GM19397 (cell line): ENCODE measurements around the gene LRP3.
"Not testable (repeated sequence)": the region's sequence is repeated elsewhere in the genome, so short reads cannot be mapped to it uniquely, and the experiment has no call there.

Experiments
- ATAC-seq: cut with Tn5 transposase; IDR thresholded peaks from one replicate; pipeline ENCODE4 v1.9.1; 2021; ENCODE audit warnings: mild to moderate bottlenecking, moderate library complexity; ENCODE audit not compliant: unreplicated experiment

Gene LRP3

DNA sequence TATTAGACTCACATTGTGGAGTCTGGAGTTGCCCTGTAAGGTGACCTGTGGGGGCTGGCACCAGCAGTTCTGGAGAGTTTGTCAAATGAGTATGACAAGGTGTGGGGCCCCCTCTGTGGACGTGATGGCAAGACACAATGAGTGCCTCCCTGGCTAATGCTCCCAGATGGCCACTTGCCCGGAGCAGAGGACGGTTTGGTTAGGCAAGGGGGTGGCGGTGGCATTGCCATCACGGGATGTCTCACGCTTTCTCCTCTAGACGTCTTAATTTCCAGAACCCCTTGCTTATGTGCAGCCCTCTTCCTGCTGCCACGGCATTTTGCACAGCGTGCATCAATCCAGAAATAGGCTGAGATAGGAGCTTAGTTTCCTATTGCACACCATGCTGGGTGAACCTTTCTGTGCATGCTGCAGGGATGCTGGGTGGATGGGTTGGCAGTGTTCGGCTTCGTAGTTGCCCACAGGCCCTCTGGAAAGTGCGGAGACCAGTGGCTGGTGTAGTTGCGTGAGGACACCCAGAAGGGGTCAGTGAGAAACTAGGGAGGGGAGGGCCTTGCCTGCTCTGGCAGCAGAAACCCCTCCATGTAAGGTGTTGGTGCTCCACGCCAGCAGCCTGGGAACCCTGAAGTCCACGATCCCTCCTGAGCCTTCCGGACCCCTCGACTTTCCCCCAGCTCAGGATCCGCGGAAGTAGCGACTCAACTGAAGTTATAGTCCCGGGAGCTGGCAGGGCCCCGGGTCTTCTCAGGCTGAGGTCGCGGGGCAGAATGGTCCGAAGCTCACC, 18.1 kb upstream of the LRP3 start:
- ATAC-seq, result no peak

DNA sequence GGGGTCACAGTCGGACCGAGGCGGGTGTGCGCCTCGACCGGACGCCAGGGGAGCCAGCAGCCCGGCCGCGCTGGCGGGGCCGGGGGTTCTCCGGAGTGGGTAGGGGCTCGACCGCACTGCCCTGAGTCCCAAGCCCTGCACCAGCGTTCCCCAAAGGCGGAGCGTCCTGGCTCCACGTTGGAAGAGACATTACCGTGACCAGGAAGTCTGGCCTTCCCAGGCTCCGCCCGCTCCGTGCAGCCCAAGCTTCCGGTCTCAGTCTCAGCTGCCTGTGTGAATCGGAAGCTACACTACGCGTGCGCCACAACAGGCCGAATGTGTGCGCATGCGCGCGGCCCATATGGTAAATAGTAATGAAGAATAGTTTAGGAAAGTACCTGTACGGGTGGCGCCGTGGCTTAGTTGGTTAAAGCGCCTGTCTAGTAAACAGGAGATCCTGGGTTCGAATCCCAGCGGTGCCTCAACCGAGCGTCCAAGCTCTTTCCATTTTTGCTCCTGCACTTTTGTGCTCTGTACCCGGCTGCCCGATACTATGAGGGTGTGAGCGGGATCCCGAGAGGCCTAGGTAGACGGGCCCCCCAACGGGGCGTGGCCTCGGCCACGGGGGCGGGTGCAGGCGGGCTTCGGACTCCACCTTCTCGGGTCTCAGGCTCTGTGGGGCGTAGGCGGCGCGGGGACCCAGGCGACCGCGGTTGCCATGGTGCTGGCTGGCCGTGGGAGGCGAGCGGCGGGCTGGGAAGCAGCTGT, 17.3 kb upstream of the LRP3 start:
- ATAC-seq, result peak; percentile 81

DNA sequence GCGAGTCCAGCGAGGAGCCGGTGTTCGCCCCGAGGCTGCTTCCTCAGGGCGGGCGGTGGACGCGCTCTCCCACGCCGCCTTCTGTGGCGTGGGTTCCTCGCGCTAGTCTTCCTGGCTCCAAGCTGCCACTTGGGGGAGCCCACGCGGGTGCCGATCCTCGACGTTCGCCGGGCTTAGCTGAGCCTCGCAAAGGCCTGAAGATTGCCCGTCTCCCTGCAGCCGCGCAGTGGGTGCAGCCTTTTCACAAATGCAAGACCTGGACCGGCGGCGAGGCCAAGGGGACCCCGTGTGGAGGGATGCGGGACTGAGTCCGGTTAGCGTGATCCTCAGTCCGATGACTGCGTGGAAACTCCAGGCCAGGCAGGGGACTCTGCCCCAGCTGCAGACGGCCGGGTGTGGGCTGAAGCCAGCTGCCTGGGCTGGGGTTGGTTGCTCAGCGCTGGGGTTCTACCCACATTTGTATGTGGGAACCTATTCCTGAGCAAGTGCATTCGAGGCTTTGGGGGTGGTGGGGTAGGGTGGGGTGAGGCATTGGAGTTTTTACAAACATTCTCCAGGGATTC, 16.6 kb upstream of the LRP3 start:
- no peak for ATAC-seq

DNA sequence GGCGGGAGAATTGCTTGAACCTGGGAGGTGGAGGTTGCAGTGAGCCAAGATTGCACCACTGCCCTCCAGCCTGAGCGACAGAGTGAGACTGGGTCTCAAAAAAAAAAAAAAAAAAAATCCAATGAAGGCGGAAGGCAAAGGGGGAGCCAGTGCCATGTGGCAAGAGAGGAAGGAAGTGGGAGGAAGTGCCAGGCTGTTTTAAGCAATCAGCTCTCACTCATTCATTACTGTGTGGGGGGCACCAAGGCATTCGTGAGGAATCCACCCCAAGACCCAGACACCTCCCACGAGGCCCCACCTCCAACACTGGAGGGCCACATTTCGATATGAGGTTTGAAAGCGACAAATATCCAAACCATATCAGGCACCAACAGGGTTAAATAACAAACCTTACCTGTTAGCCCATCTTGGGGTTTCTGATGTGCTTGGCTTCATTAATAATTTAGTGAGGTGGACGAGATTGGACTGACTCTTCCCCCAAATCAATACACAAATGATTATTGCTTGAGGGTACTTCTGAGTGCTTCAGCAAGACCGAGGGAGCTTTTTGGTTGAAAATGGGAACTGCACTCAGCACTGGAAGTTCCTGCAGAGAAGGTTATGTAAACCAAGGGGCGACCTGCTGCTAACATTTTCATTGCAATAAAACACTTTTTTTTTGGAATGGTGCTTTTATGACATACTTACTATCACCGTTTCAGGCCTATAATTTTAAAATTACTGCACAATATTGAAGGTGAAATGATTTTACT, 7.5 kb upstream of the LRP3 start:
- no peak for ATAC-seq

DNA sequence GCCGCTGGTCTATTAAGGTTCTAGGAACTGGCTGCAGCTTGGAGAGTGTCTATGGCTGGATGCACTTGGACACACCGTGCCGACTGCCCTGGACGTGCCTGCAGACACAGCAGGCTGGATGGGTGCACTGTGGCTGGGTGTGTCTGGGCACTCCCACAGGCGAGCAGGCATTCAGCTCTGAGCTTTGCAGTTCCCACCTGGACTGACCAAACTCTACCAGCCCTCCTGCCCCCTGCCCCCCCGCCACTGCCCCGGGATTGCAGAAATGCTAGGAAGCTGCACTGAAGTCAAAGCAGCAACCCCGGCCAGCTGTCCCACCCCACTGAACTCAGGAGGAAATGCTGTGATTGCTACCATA, 7.0 kb upstream of the LRP3 start:
- no peak for ATAC-seq

DNA sequence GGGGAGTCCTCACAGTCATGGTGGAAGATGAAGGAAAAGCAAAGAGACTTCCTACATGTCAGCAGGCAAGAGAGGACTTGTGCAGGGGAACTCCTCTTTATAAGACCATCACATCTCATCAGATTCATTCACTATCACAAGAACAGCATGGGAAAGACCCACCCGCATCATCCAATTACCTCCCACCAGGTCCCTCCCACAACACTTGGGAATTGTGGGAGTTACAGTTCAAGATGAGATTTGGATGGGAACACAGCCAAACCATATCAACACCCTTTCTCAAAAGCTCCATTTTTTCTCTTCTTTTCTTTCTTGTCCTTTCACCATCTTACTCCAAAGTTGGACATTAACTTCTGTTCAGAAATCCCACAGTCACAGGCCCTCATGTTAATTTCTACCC, 4.7 kb upstream of the LRP3 start:
- no peak for ATAC-seq

DNA sequence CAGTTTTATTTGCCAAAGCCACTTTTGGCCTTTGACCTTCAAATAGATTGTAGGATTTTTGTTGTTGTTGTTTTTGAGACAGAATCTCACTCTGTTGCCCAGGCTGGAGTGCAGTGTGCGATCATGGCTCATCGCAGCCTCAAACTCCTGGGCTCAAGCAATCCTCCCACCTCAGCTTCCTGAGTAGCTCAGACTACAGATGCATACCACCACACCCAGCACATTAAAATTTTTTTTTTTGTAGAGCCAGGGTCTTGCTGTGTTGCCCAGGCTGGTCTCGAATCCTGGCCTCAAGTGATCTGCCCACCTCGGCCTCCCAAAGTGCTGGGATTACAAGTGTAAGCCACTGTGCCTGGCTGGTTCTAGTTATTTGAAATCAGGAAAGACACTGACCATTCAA, 3.0 kb upstream of the LRP3 start:
- not testable (repeated sequence) for ATAC-seq

DNA sequence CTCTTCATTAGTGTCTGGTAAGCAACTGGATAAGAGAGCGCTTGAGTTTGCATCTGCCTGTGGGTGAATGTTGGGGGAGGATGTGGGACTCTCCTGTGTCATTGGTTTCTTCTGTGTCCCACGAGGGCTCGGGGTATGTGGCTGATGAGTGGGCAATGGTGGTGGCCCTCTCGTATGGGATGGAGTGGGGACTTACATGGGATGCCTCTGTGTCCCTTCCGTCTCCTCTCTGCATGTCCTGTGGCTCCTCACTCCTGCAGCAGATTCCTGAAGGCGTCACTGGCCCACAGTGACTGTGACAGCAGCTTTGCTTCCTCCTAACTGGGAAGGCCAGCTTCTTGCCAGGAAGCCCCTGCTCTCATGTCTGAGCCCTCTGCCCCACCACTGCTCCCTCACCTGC, 2.6 kb upstream of the LRP3 start:
- ATAC-seq, result no peak

DNA sequence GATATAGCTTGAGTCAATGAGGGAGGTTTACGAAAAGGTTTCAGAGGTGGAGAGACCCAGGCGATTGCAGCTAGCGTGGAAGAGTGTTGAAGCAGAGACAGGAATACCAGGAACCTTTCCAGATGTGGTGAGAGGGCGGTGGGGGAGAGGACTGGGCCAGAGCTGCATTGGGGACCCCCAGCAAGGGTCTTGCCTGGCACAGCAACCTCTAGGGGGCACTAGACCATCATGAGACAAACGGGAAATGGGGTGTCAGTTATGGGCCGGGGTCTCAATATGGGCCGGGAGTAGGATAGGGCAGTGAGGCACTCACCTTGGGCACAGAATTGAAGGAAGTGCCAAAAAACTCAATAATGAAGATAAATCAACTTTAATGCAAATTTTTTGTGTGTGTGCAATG, 2.1 kb upstream of the LRP3 start:
- no peak for ATAC-seq

DNA sequence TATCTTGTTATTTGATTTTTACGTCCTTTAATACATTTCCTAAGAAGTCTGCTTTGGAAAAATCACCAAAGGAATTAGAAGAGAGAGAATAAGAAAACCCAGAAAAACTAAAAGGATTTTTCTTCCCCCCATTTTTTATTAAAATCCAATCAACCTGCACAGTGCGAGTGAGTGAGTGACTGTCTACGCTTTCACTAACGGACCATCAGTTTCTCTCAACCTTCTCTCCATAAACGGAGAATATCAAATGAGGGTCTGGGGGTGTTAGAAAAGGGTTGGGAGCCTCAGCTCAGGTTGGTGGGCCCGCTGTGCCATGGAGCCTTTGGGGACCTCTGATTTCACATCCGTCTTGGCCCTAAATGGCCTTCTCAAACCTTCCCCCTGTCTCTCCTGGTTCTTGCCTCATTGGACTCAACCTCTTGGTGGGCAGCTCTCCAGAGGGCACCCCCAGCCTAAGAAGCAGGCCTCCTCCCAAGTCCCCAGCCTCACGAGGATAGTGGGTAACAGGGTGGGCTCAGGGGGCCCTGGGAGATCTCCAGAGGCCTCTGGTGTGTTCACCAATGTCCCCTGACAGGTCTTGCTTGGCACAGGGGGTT, 763 bp upstream of the LRP3 start:
- no peak for ATAC-seq

DNA sequence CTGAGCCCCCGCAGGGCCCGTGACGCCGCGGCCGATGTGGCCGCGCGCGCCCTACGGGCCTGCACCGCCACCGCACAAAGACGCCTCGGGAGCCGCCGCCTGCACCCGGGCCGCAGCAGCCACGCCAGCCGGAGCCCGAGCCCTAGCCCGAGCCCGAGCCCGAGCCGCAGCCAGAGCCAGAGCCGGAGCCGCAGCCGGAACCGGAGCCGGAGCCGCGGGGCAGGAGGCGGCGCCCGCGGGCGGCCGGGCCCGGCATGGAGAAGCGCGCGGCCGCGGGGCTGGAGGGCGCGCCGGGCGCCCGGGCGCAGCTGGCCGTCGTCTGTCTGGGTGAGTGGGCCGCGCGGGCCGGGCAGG, 379 bp downstream of the LRP3 start:
- ATAC-seq, result no peak

DNA sequence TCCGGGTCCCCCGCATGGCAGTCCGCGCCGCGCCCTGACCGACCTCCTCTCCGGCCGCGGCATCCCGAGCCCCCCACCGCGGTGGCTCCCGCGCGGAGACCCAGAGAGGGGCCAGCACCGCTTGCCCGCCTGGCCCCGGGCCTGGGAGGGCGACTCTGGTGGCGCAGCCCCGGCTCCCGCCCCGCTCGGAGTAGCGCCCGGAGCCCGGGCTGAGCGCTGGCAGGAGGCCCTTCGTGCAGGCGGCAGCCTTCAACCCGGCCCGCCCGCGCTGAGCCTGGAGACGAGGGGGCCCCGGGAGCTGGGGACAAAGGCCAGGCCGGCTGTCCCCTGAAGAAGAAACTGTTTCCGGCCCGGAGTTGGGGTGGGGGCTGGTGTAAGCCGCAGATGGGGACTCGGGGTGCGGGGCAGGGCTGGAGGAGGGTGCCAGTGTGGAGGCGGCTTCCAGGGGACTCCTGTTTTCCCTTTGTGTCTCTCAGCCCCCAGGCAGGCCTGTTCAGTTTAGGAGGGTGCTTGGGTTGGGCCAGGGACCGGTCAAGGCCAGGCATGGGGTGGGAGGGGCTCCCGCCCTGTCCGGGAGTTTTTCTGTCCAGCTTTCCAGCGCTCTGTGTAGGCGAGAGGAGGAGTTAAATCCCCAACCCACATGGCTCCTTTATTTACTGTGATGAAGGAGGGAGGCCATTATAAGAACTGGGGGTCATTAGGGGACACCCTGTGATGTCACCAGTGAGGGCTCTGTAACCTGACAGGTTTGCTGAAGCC, 935 bp downstream of the LRP3 start:
- no peak for ATAC-seq

DNA sequence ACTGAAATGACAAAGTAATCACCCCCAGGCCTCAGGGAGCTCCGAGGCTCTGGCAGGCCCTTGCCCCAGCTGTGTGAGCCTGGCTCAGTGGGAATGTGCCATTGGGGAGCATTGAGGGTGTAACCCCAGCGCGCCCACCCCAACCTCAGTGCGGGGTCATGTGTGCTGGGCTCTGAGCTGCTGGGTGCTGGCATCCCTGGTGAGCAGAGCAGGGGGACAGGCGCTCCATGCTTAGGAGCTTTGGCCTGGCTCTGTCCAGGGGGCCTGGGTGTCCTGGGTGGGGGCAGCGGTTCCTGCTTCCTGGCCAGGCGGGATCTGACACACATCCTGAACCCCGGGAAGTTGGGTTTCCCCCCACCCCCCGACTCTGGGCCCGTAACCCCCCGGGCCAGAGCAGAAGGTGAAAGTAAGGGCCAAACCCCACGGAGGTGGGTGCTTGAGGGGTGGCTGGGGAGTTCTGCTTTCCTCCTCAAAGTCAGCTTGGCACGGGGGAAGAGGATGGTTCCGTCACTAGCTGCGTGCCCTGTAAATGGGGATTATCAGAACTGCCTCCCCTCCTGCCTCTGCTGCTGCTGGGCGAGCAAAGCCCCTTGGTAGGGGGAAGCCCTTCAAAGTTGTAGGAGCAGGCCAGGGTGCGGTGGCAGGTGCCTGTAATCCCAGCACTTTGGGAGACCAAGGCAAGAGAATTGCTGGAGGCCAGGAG, 1.7 kb downstream of the LRP3 start:
- ATAC-seq, result no peak

DNA sequence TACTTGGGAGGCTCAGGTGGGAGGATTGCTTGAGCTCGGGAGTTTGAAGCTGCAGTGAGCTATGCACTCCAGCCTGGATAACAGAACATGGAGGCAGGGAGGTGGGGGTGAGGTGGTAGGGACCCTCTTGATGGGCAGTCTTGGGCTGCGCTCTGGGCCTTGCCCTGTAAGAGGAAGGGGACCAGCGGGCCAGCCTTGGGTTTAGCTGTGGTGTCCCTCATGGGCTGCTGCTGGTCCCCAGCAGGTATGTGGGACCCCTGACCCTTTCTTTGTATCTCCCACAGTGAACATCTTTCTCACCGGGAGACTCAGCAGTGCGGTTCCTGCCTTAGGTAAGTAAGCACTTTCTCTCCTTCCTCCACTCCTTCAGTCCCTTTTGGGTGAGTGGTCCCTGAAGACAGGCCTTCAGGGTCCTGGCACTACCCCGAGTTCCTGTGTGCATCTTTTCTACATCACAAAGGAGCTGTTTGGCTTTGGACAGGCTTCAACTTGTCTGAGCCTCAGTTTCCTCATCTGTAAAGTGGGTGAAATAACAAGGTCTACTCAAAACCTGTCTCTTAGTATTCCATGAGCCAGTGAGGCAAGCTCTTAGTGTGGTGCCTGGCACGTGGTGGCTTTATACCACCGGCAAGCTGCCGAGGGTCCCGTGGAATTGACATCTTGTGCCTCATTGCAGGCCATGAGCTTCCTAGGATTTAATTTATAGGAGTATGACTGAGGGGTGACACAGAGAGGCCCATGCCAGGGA, 2.5 kb downstream of the LRP3 start:
- ATAC-seq, result no peak

DNA sequence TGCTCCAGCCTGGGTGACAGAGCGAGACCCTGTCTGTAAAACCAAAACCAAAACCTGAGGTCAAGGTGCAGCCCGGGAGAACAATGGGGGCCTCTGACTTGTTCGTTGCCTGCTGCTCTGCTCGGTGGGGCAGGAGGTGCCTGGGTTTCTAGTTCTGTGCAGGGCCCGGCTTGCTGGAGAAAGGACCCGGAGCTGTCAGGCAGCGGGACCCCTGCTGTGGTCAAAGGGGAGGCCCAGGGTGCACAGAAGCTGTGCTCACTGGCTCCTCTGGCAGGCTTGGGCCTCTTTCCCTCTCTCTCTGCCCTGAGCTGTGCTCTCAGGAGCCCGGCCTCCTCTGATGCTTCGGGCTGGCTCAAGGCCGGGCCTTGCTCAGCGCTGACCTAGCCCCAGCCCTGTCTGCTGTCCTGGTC, 3.5 kb downstream of the LRP3 start:
- ATAC-seq, result no peak

DNA sequence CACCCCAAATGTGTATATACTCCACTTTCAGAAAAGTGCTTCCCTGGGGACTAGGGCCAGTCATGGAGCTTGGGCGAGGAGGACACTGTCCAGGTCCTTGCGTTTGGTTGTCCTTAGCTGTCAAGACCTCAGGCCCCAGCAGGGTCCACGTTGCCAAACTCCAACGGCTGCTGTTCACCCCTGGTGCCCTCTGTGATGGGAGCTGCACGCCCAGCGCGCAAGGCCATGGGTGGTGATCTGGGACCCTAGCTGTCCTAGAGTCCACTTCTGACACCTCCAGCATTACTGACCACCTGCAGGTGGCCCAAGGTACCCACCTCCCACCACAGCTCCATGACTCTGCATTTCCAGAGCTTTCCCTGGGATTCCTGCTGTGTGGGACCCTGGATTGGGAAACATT, 4.0 kb downstream of the LRP3 start:
- no peak for ATAC-seq

DNA sequence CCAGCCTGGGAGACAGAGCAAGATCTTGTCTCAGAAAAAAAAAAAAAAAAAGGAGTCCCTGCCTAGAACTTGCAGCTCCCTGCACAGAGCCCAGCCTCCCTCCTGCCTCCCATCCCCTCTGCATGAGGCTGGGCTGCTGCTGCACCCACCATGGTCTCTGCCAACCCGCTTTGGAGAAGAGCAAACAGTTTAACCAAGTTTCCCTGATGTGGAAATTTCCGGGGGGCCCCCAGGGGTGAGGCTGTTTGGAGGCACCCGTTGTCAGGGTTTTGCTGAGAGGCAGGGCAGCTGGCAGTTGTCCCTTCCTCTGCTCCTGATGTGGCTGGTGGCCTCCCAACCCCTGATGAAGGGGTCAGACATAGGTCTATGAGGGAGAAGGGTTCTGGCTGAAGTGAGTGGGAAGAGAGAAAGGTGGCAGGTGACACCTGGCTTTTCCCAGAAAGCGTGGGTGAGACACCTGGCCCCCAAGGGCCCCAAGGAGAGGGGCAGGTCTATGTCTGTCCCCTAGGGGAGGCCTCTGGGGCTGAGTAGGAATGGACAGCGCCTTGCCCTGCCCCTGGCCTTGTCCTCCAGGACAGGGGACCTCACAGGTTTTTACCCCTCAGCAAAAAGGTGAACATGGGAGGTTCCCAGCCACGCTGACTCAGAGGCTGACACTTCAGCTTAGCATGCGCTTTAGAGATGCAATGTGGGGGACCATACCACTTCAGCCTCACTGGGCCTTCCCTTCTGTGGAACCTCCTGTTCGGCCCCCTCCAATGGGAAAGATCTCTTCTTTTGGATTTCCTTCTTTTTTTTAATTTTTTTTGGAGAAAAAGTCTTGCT, 5.5 kb downstream of the LRP3 start:
- no peak for ATAC-seq

DNA sequence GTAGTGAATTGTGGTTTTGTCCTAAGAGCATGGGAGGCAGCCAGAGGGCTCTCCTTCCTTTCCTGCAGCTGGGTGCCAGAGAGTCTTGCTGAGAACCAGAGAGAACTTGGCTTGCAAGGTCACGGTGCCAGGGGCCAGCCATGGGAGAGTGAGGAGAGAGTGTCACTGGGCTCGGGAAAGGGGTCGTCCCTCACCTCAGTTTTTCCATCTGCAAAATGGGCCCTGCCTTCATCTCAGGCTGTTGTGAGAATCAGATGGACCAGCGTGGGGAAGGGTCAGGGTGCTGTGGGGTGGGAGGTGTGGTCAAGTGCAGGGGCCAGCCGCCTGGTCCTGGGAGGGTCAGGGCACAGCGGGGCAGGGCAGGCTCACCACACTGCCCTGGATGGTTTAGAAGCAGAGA, 7.3 kb downstream of the LRP3 start:
- no peak for ATAC-seq
